Measurements from ENCODE around the gene FZD7. TPM values are rescaled to one million over a fixed set of nuclear protein-coding genes. Genes with fewer than 3 reads are reported as not detected.

Gene FZD7
- total RNA-seq, 1 experiment from 2014 or later, result 302 TPM

- no peak overlapping the region; a peak in 1 of 7 replicates for H3K27ac Mint-ChIP-seq
- no peak overlapping the region for H4K5ac ChIP-seq (ENCODE audit: insufficient read length, low read depth, low read length)
- H3K23ac ChIP-seq (ENCODE audit: insufficient read length, low read depth, low read length), result no peak overlapping the region
Observed at GRCh38 chr2:202009019-202009481, 24.6 kb upstream of the FZD7 start.

More at GRCh38 chr2:202009019-202009481, 24.6 kb upstream of the FZD7 start:
- no peaks in the 10 kb centered on the region for H3K9me3 ChIP-seq (ENCODE audit: control insufficient read depth, low read depth, low read length)
- Mint-ChIP-seq H3K27me3 (ENCODE audit: low read depth) (no peaks in the 10 kb centered on the region), H3K4me3 (no peak overlapping the region), H3K36me3 (ENCODE audit: insufficient read depth in 1 of 3, low read depth in 3 of 3) (no peaks in the 10 kb centered on the region), H3K9me3 (no peaks in the 10 kb centered on the region), H3K4me1 (peaks cover 21% of the 10 kb centered on the region in 2 experiments)
- no peak overlapping the region for H4K8ac ChIP-seq (replicated peaks; ENCODE audit: insufficient read length, low read depth, low read length)
- no peak overlapping the region for H3K14ac ChIP-seq (ENCODE audit: insufficient read depth, low read length)
- H2BK12ac ChIP-seq (ENCODE audit: insufficient read length, low read depth, low read length), result no peak overlapping the region
- no peak overlapping the region for H2AFZ ChIP-seq (ENCODE audit: low read length)
- no peak overlapping the region for H2AK5ac ChIP-seq (ENCODE audit: insufficient read length, low read length)
- no peak overlapping the region for H2BK20ac ChIP-seq (ENCODE audit: low read depth, low read length, poor library complexity, severe bottlenecking)
- no peak for DNase-seq
- WGBS (ENCODE audit: extremely low coverage, insufficient read length, low lambda C conversion rate), result no CpG with 5 or more reads among the region's 5 CpGs
- H3K4ac ChIP-seq (ENCODE audit: low read depth, low read length), result no peak overlapping the region
- no peak overlapping the region for H2BK120ac ChIP-seq (ENCODE audit: low read depth, low read length, poor library complexity, severe bottlenecking)
- no peak overlapping the region for H3K56ac ChIP-seq (ENCODE audit: insufficient read length, low read depth, low read length)
- H3T11ph ChIP-seq (ENCODE audit: low read length), result no peak overlapping the region
- H3K27me3 ChIP-seq (ENCODE audit: insufficient read depth, low read length), result no peaks in the 10 kb centered on the region
- H3K27ac ChIP-seq (ENCODE audit: insufficient read length, low read depth, low read length), result no peak overlapping the region
- H3K79me2 ChIP-seq (ENCODE audit: insufficient read depth, low read length), result no peaks in the 10 kb centered on the region
- H4K91ac ChIP-seq (ENCODE audit: insufficient read length, low read depth, low read length), result no peak overlapping the region
- TF ChIP-seq CTCF (conservative IDR thresholded peaks at IDR 0.05), result no peak
- H2BK15ac ChIP-seq (ENCODE audit: low read depth, low read length), result no peak overlapping the region
- no peak overlapping the region for H3K4me2 ChIP-seq (ENCODE audit: insufficient read depth, insufficient read length, low read length)
- H2BK5ac ChIP-seq (ENCODE audit: insufficient read length, low read length), result no peak overlapping the region
- peaks cover 12% of the 10 kb centered on the region; the same call in 1 of the 2 replicates for H3K4me1 ChIP-seq (ENCODE audit: insufficient read depth, low read length)
- no peaks in the 10 kb centered on the region for H3K23me2 ChIP-seq (ENCODE audit: insufficient read length, low read depth, low read length, poor library complexity, severe bottlenecking)
- H3K18ac ChIP-seq (ENCODE audit: insufficient read length, low read depth, low read length), result no peak overlapping the region
- no peak overlapping the region for H3K9ac ChIP-seq (ENCODE audit: extremely low read depth, insufficient read length, low read length)
- no peaks in the 10 kb centered on the region for H4K20me1 ChIP-seq (ENCODE audit: control insufficient read depth, insufficient read depth, insufficient read length)
- no peaks in the 10 kb centered on the region for H3K79me1 ChIP-seq (ENCODE audit: insufficient read depth, low read depth, low read length, poor library complexity, severe bottlenecking)

Data from H9 (cell line).